Liver (tissue), 9 donors: Measurements from ENCODE around the gene PPOX. TPM values are rescaled to one million over a fixed set of nuclear protein-coding genes. Genes with fewer than 3 reads are reported as not detected.

Experiments
- DNase-seq: peaks from one replicate; pipeline ENCODE4 v3.0.0-alpha.2; 2017; ENCODE audit warnings: low spot score
- H3K27ac ChIP-seq, 2 donors: one replicate each; pipeline ENCODE4 v1.7.0; 2013; ENCODE audit warnings: inconsistent platforms in 2 of 2, low read length in 2 of 2, control low read depth in 1 of 2, low read depth in 1 of 2, mild to moderate bottlenecking in 1 of 2
- H3K27me3 ChIP-seq, 4 donors: one replicate each; pipeline versions ENCODE4 v1.6.1 to v1.7.0; 2013; ENCODE audit warnings: low read length in 3 of 4, inconsistent platforms in 1 of 4, mild to moderate bottlenecking in 1 of 4, moderate library complexity in 1 of 4; ENCODE audit not compliant: control insufficient read depth in 4 of 4, insufficient read depth in 4 of 4
- H3K36me3 ChIP-seq, 4 donors: one replicate each; pipeline versions ENCODE4 v1.6.1 to v1.7.0; 2013; ENCODE audit warnings: low read length in 3 of 4, mild to moderate bottlenecking in 3 of 4, low read depth in 1 of 4, moderate library complexity in 1 of 4; ENCODE audit not compliant: control insufficient read depth in 4 of 4, insufficient read depth in 3 of 4
- H3K4me1 ChIP-seq, 4 donors: one replicate each; pipeline versions ENCODE4 v1.6.1 to v1.7.0; 2013; ENCODE audit warnings: low read length in 3 of 4, mild to moderate bottlenecking in 3 of 4, moderate library complexity in 1 of 4; ENCODE audit not compliant: control insufficient read depth in 4 of 4, insufficient read depth in 4 of 4
- H3K4me3 ChIP-seq, 3 donors: one replicate each; pipeline versions ENCODE4 v1.6.1 to v1.7.0; 2013; ENCODE audit warnings: low read length in 3 of 3, control low read depth in 1 of 3, low read depth in 1 of 3, mild to moderate bottlenecking in 1 of 3
- H3K9ac ChIP-seq, 2 donors: one replicate each; pipeline ENCODE4 v1.7.0; 2013; ENCODE audit warnings: low read length in 2 of 2, mild to moderate bottlenecking in 2 of 2, moderate library complexity in 2 of 2, control low read depth in 1 of 2, low read depth in 1 of 2
- H3K9me3 ChIP-seq, 4 donors: one replicate each; pipeline versions ENCODE4 v1.6.1 to v1.7.0; 2013; ENCODE audit warnings: low read length in 3 of 4; ENCODE audit not compliant: control insufficient read depth in 4 of 4
- EGR1 ChIP-seq, 2 donors: IDR thresholded peaks; 2 replicates each; pipeline ENCODE4 v1.6.1; 2016 to 2018; ENCODE audit warnings: antibody characterized with exemption in 2 of 2, low read depth in 2 of 2
- FOXA1 ChIP-seq: IDR thresholded peaks from 2 replicates; pipeline ENCODE4 v1.6.1; 2016; ENCODE audit warnings: antibody characterized with exemption
- FOXA2 ChIP-seq: IDR thresholded peaks from 2 replicates; pipeline ENCODE4 v1.6.1; 2016; ENCODE audit warnings: antibody characterized with exemption
- GABPA ChIP-seq, 2 donors: IDR thresholded peaks in 1 of 2; conservative IDR thresholded peaks in 1 of 2; 2 replicates each; pipeline ENCODE4 v1.6.1; 2016; ENCODE audit warnings: antibody characterized with exemption in 2 of 2, mild to moderate bottlenecking in 1 of 2, moderate library complexity in 1 of 2
- HNF4A ChIP-seq, 2 donors: conservative IDR thresholded peaks; 2 replicates each; pipeline ENCODE4 v1.6.1; 2016; ENCODE audit warnings: antibody characterized with exemption in 2 of 2, mild to moderate bottlenecking in 2 of 2
- HNF4G ChIP-seq: IDR thresholded peaks from 2 replicates; pipeline ENCODE4 v1.6.1; 2016; ENCODE audit warnings: antibody characterized with exemption
- JUND ChIP-seq, 2 donors: IDR thresholded peaks; 2 replicates each; pipeline ENCODE4 v1.6.1; 2016; ENCODE audit warnings: antibody characterized with exemption in 2 of 2
- MAX ChIP-seq: IDR thresholded peaks from 2 replicates; pipeline ENCODE4 v1.6.1; 2016; ENCODE audit warnings: antibody characterized with exemption
- NR2F2 ChIP-seq: IDR thresholded peaks from 2 replicates; pipeline ENCODE4 v1.6.1; 2016; ENCODE audit warnings: antibody characterized with exemption
- RAD21 ChIP-seq, 2 donors: IDR thresholded peaks; 2 replicates each; pipeline ENCODE4 v1.6.1; 2016; ENCODE audit warnings: antibody characterized with exemption in 2 of 2, mild to moderate bottlenecking in 2 of 2
- REST ChIP-seq: IDR thresholded peaks from 2 replicates; pipeline ENCODE4 v1.6.1; 2016; ENCODE audit warnings: antibody characterized with exemption, mild to moderate bottlenecking
- RXRA ChIP-seq, 2 donors: IDR thresholded peaks; 2 replicates each; pipeline ENCODE4 v1.6.1; 2017 to 2018; ENCODE audit warnings: antibody characterized with exemption in 2 of 2, mild to moderate bottlenecking in 1 of 2
- SP1 ChIP-seq: IDR thresholded peaks from 2 replicates; pipeline ENCODE4 v1.6.1; 2018; ENCODE audit warnings: antibody characterized with exemption, mild to moderate bottlenecking
- TAF1 ChIP-seq: conservative IDR thresholded peaks from 2 replicates; pipeline ENCODE4 v1.6.1; 2016; ENCODE audit warnings: antibody characterized with exemption, mild to moderate bottlenecking
- YY1 ChIP-seq: IDR thresholded peaks from 2 replicates; pipeline ENCODE4 v1.6.1; 2016; ENCODE audit warnings: antibody characterized with exemption, mild to moderate bottlenecking
- WGBS: extraction: QIAGEN DNeasy Blood & Tissue Kit; methylation state at CpG from one replicate; pipeline ENCODE4 v1.1.7; 2013; 5-methylcytosine and 5-hydroxymethylcytosine counted together
- polyA plus RNA-seq, 2 donors: library from polyadenylated mRNA; stranded (reverse) in 1 of 2; unstranded in 1 of 2; fragments of 200-250 nt in 1 of 2; fragments of >200 nt in 1 of 2; fragmentation: Nextera tagmentation in 1 of 2; extraction: Ambion mirVana in 1 of 2; gene quantifications; one replicate each; pipeline versions ENCODE4 v1.2.1 to v1.2.3, GENCODE V29; 2013 to 2015
- total RNA-seq, 2 donors: library from RNA; depleted of rRNA; stranded (reverse); fragments of >200 nt; gene quantifications; one replicate each; pipeline ENCODE4 v1.2.3, GENCODE V29; 2014
- TF ChIP-seq, protein P1 (sequence below): IDR thresholded peaks from 2 replicates; pipeline ENCODE4 v1.6.1; 2016; ENCODE audit warnings: antibody characterized with exemption
- TF ChIP-seq, protein P2 (sequence below): IDR thresholded peaks from 2 replicates; pipeline ENCODE4 v1.6.1; 2016; ENCODE audit warnings: antibody characterized with exemption
- TF ChIP-seq, protein P3 (sequence below): fragments of 150-350 bp; IDR thresholded peaks from 2 replicates; pipeline ENCODE4 v1.5.1; 2017; ENCODE audit warnings: improper control_type of control experiment, low read depth, low read length; ENCODE audit not compliant: missing input control
- donor health status: healthy.
- donor health status: healthy.
- donor health status: healthy.
- donor health status: healthy.
- donor health status: healthy.

PPOX gene
- total and polyA plus RNA-seq, 4 donors, result 6.2 to 106 (median 7.9) TPM

DNA sequence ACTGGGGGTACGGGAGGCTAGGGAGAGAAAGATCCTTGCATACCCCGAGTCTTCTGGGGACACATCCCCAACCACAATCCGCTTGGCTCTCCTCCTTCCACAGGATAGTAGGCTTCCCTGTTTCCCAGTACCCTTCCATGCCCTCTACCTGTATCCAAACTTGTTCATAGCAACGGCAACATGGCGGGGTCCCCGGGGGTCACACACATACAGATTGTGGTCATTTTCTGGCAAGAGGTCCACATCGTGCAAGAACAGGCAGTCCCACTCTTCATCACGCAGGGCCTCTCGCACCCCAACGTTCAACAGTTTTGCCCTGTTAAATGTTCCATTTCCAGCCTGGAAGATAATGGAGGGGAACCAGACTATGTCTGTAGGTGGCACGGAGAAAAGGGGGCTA, 7.5 kb downstream of the PPOX start:
- H3K9ac ChIP-seq, result no peak overlapping the region
- TF ChIP-seq FOXA1 (no peak), SP1 (no peak), HNF4A (conservative IDR thresholded peaks at IDR 0.05) (no peak)
- DNase-seq, result no peak
- no peak overlapping the region for H3K4me3 ChIP-seq
- H3K27ac ChIP-seq, result peak overlapping the region; percentile 32 to 40
- no peaks in the 10 kb centered on the region for H3K27me3 ChIP-seq
- 96% methylated on average over 11 of the region's 11 CpGs for WGBS
- H3K9me3 ChIP-seq, result no peaks in the 10 kb centered on the region
- peaks cover 0 to 31% (median 26%) of the 10 kb centered on the region in 4 donors for H3K4me1 ChIP-seq
- peaks cover 2 to 46% (median 31%) of the 10 kb centered on the region in 4 donors for H3K36me3 ChIP-seq

- H3K27me3 ChIP-seq, result no peaks in the 10 kb centered on the region
- TF ChIP-seq RXRA (IDR thresholded peaks at IDR 0.05), result no peak
- no peak for TF ChIP-seq SP1
- TF ChIP-seq MAX, result no peak
- TF ChIP-seq NR2F2, result no peak
- no peak for TF ChIP-seq TAF1
- TF ChIP-seq FOXA2, result no peak
- TF ChIP-seq FOXA1, result no peak
- TF ChIP-seq YY1, result no peak
- no peak for TF ChIP-seq EGR1 (IDR thresholded peaks at IDR 0.05; ENCODE audit: low read depth in 2 of 2)
- TF ChIP-seq HNF4A (conservative IDR thresholded peaks at IDR 0.05), result no peak
- TF ChIP-seq RAD21 (IDR thresholded peaks at IDR 0.05), result no peak
- TF ChIP-seq, protein P1, sequence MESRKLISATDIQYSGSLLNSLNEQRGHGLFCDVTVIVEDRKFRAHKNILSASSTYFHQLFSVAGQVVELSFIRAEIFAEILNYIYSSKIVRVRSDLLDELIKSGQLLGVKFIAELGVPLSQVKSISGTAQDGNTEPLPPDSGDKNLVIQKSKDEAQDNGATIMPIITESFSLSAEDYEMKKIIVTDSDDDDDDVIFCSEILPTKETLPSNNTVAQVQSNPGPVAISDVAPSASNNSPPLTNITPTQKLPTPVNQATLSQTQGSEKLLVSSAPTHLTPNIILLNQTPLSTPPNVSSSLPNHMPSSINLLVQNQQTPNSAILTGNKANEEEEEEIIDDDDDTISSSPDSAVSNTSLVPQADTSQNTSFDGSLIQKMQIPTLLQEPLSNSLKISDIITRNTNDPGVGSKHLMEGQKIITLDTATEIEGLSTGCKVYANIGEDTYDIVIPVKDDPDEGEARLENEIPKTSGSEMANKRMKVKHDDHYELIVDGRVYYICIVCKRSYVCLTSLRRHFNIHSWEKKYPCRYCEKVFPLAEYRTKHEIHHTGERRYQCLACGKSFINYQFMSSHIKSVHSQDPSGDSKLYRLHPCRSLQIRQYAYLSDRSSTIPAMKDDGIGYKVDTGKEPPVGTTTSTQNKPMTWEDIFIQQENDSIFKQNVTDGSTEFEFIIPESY, result no peak
- TF ChIP-seq GABPA (IDR thresholded peaks at IDR 0.05 in 1 of 2, conservative IDR thresholded peaks at IDR 0.05 in 1 of 2), result no peak
- TF ChIP-seq, protein P2, sequence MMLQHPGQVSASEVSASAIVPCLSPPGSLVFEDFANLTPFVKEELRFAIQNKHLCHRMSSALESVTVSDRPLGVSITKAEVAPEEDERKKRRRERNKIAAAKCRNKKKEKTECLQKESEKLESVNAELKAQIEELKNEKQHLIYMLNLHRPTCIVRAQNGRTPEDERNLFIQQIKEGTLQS, result no peak
- TF ChIP-seq, protein P3, sequence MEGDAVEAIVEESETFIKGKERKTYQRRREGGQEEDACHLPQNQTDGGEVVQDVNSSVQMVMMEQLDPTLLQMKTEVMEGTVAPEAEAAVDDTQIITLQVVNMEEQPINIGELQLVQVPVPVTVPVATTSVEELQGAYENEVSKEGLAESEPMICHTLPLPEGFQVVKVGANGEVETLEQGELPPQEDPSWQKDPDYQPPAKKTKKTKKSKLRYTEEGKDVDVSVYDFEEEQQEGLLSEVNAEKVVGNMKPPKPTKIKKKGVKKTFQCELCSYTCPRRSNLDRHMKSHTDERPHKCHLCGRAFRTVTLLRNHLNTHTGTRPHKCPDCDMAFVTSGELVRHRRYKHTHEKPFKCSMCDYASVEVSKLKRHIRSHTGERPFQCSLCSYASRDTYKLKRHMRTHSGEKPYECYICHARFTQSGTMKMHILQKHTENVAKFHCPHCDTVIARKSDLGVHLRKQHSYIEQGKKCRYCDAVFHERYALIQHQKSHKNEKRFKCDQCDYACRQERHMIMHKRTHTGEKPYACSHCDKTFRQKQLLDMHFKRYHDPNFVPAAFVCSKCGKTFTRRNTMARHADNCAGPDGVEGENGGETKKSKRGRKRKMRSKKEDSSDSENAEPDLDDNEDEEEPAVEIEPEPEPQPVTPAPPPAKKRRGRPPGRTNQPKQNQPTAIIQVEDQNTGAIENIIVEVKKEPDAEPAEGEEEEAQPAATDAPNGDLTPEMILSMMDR, result no peak
- TF ChIP-seq REST, result no peak
- no peak for TF ChIP-seq HNF4G
- TF ChIP-seq JUND (IDR thresholded peaks at IDR 0.05), result no peak
- peaks cover 2 to 43% (median 29%) of the 10 kb centered on the region in 4 donors for H3K36me3 ChIP-seq
- H3K4me1 ChIP-seq, result peaks cover 0 to 31% (median 26%) of the 10 kb centered on the region in 4 donors
- H3K9ac ChIP-seq, result no peak overlapping the region
- H3K27ac ChIP-seq, result no peak overlapping the region
- 96% methylated on average over 11 of the region's 11 CpGs for WGBS
- no peak overlapping the region for H3K4me3 ChIP-seq
- H3K9me3 ChIP-seq, result no peaks in the 10 kb centered on the region
- no peak for DNase-seq
These were observed 8.7 kb downstream of the PPOX start for GRCh38 chr1:161174911-161175310.
